ENCODE measurements around the gene ATP2B2.

- no peak for TF ChIP-seq PATZ1 (CRISPR knock-in tag; IDR thresholded peaks at IDR 0.05; ENCODE audit: borderline replicate concordance)
- TF ChIP-seq ISL1 (CRISPR knock-in tag; IDR thresholded peaks at IDR 0.05) = no peak
- no peak for TF ChIP-seq ZC3H10 (CRISPR knock-in tag; IDR thresholded peaks at IDR 0.05)
- TF ChIP-seq ESRRG (CRISPR knock-in tag; IDR thresholded peaks at IDR 0.05) = no peak
- no peak for TF ChIP-seq ZNF70 (CRISPR knock-in tag; IDR thresholded peaks at IDR 0.05)
These were observed 39.2 kb downstream of the ATP2B2 start for GRCh38 chr3:10466186-10466585.

Measured in SK-N-SH treated with all-trans-retinoic acid at 6 μM for 48 hours (cell line).